H1 (cell line): Measurements from ENCODE around the gene SYCE3. TPM values are rescaled to one million over a fixed set of nuclear protein-coding genes. Genes with fewer than 3 reads are reported as not detected.

Experiments used
- CTCF ChIA-PET: fragments of 300-600 bp; sonication (Branson Sonifier 250); formaldehyde crosslinking; loops from one replicate; lab custom pipeline; 2021; ENCODE audit not compliant: partially characterized antibody; lab: Charles Lee
- POLR2A ChIA-PET: fragments of 300-600 bp; sonication (Branson Sonifier 250); formaldehyde crosslinking; loops from one replicate; lab custom pipeline; 2021; ENCODE audit warnings: inconsistent platforms; ENCODE audit not compliant: partially characterized antibody; lab: Charles Lee
- DNase-seq, 2 experiments: peaks; one replicate each; pipeline versions ENCODE4 v3.0.0 to v3.0.0-alpha.2; 2010 to 2022; ENCODE audit warnings: low spot score in 2 of 2, low read depth in 1 of 2, mixed read lengths in 1 of 2
- FAIRE-seq: peaks from 2 replicates; lab custom pipeline; 2011; peaks lifted over from hg19 to GRCh38; lab: Jason Lieb, UNC
- H2AFZ ChIP-seq: 2 replicates; pipeline ENCODE4 v1.8.1; 2012; ENCODE audit warnings: low read length, inconsistent platforms
- H2AK5ac ChIP-seq: 2 replicates; pipeline ENCODE4 v1.6.1; 2013; ENCODE audit warnings: low read depth, low read length
- H2BK120ac ChIP-seq: replicated peaks from 2 replicates; pipeline ENCODE3; 2013; ENCODE audit warnings: low read depth, low read length, inconsistent platforms
- H2BK12ac ChIP-seq: 2 replicates; pipeline ENCODE4 v1.6.1; 2013; ENCODE audit warnings: low read depth, low read length
- H2BK15ac ChIP-seq: 2 replicates; pipeline ENCODE4 v1.6.1; 2013; ENCODE audit warnings: low read length
- H2BK20ac ChIP-seq: 2 replicates; pipeline ENCODE4 v1.6.1; 2013; ENCODE audit warnings: low read length
- H2BK5ac ChIP-seq: 2 replicates; pipeline ENCODE4 v1.6.1; 2013; ENCODE audit warnings: low read depth, low read length
- H3K14ac ChIP-seq: 2 replicates; pipeline ENCODE4 v1.6.1; 2013; ENCODE audit warnings: inconsistent platforms; ENCODE audit not compliant: insufficient read length
- H3K18ac ChIP-seq: 2 replicates; pipeline ENCODE4 v1.6.1; 2013; ENCODE audit warnings: low read length; ENCODE audit errors: extremely low read depth
- H3K23ac ChIP-seq: 2 replicates; pipeline ENCODE4 v1.6.1; 2013; ENCODE audit warnings: inconsistent platforms; ENCODE audit not compliant: insufficient read length
- H3K23me2 ChIP-seq: 2 replicates; pipeline ENCODE4 v1.6.1; 2013; ENCODE audit warnings: low read depth, low read length
- H3K27ac ChIP-seq: 2 replicates; pipeline ENCODE4 v1.6.1; 2011; ENCODE audit warnings: low read depth, low read length, inconsistent platforms
- H3K27me3 ChIP-seq, 4 experiments: replicated peaks in 1 of 4; 1 replicate in 1 of 4; 2 replicates in 3 of 4; pipeline versions ENCODE4 v1.6.1 to v1.8.1; 2011 to 2013; ENCODE audit warnings: low read length in 3 of 4, mild to moderate bottlenecking in 3 of 4, inconsistent platforms in 2 of 4, mixed read lengths in 2 of 4, moderate library complexity in 1 of 4; ENCODE audit not compliant: control insufficient read depth in 3 of 4, insufficient read depth in 3 of 4; ENCODE audit errors: extremely low read depth in 1 of 4
- H3K36me3 ChIP-seq, 4 experiments: 2 replicates each; pipeline versions ENCODE4 v1.6.1 to v1.8.1; 2011 to 2013; ENCODE audit warnings: mild to moderate bottlenecking in 4 of 4, low read length in 3 of 4, moderate library complexity in 2 of 4, control low read depth in 1 of 4, inconsistent platforms in 1 of 4; ENCODE audit not compliant: insufficient read depth in 4 of 4, control insufficient read depth in 2 of 4
- H3K4ac ChIP-seq: replicated peaks from 2 replicates; pipeline ENCODE3; 2013; ENCODE audit warnings: low read length, low read depth, mixed read lengths, inconsistent platforms; ENCODE audit not compliant: insufficient read length
- H3K4me1 ChIP-seq, 4 experiments: replicated peaks in 1 of 4; 1 replicate in 1 of 4; 2 replicates in 3 of 4; pipeline versions ENCODE4 v1.6.1 to v1.8.1; 2011 to 2013; ENCODE audit warnings: low read length in 3 of 4, inconsistent platforms in 2 of 4, mixed read lengths in 1 of 4; ENCODE audit not compliant: insufficient read depth in 4 of 4, control insufficient read depth in 3 of 4
- H3K4me2 ChIP-seq, 2 experiments: 2 replicates each; pipeline versions ENCODE4 v1.6.1 to v1.8.1; 2011 to 2013; ENCODE audit warnings: low read depth in 2 of 2, low read length in 2 of 2, control low read depth in 1 of 2, inconsistent platforms in 1 of 2, mild to moderate bottlenecking in 1 of 2; ENCODE audit not compliant: insufficient read depth in 1 of 2
- H3K4me3 ChIP-seq, 4 experiments: fragments of 200-600, 300-600 bp in 1 of 4; sonication (generic), shearing (Covaris generic), sonication (Bioruptor Twin) in 1 of 4; 2 replicates each; pipeline versions ENCODE4 v1.5.1 to v1.8.1; 2011 to 2016; ENCODE audit warnings: low read length in 4 of 4, low read depth in 3 of 4, control low read depth in 2 of 4, inconsistent platforms in 2 of 4, mild to moderate bottlenecking in 2 of 4, mixed read lengths in 1 of 4, moderate library complexity in 1 of 4; ENCODE audit not compliant: insufficient read depth in 2 of 4; ENCODE audit errors: extremely low read depth in 1 of 4
- H3K56ac ChIP-seq: replicated peaks from 2 replicates; pipeline ENCODE3; 2013; ENCODE audit warnings: low read depth, mild to moderate bottlenecking, mixed read lengths, low read length, inconsistent platforms; ENCODE audit not compliant: insufficient read length
- H3K79me1 ChIP-seq: 2 replicates; pipeline ENCODE4 v1.6.1; 2013; ENCODE audit warnings: low read depth, low read length, control low read depth
- H3K79me2 ChIP-seq, 2 experiments: 2 replicates each; pipeline versions ENCODE4 v1.6.1 to v1.8.1; 2012 to 2013; ENCODE audit warnings: low read length in 2 of 2, mild to moderate bottlenecking in 2 of 2, inconsistent platforms in 1 of 2; ENCODE audit not compliant: insufficient read depth in 2 of 2, control insufficient read depth in 1 of 2
- H3K9ac ChIP-seq, 4 experiments: replicated peaks in 1 of 4; 1 replicate in 1 of 4; 2 replicates in 3 of 4; pipeline versions ENCODE4 v1.6.1 to v1.8.1; 2011 to 2013; ENCODE audit warnings: low read depth in 3 of 4, low read length in 3 of 4, control low read depth in 2 of 4, mild to moderate bottlenecking in 2 of 4, moderate library complexity in 2 of 4, inconsistent platforms in 1 of 4; ENCODE audit errors: extremely low read depth in 1 of 4
- H3K9me3 ChIP-seq, 2 experiments: 2 replicates each; pipeline versions ENCODE4 v1.6.1 to v1.8.1; 2012 to 2013; ENCODE audit warnings: mild to moderate bottlenecking in 2 of 2, moderate library complexity in 2 of 2, control low read depth in 1 of 2, inconsistent platforms in 1 of 2, low read depth in 1 of 2, low read length in 1 of 2, mixed read lengths in 1 of 2; ENCODE audit not compliant: insufficient read depth in 2 of 2
- H4K20me1 ChIP-seq, 2 experiments: replicated peaks in 1 of 2; 2 replicates each; pipeline versions ENCODE3 to v1.8.1; 2011 to 2013; ENCODE audit warnings: inconsistent platforms in 2 of 2, low read length in 2 of 2, mild to moderate bottlenecking in 1 of 2; ENCODE audit not compliant: insufficient read depth in 2 of 2, control insufficient read depth in 1 of 2
- H4K5ac ChIP-seq: 2 replicates; pipeline ENCODE4 v1.6.1; 2013; ENCODE audit warnings: low read length, low read depth, mixed read lengths, inconsistent platforms; ENCODE audit not compliant: insufficient read length
- H4K8ac ChIP-seq: 2 replicates; pipeline ENCODE4 v1.8.0; 2013; ENCODE audit warnings: mild to moderate bottlenecking, moderate library complexity, low read length, inconsistent platforms; ENCODE audit not compliant: insufficient read depth; ENCODE audit errors: extremely low read depth
- H4K91ac ChIP-seq: replicated peaks from 2 replicates; pipeline ENCODE3; 2013; ENCODE audit warnings: low read length, mixed read lengths, inconsistent platforms; ENCODE audit not compliant: insufficient read length
- ASH2L ChIP-seq: fragments of 200-600, 300-600 bp; sonication (generic); IDR thresholded peaks from one replicate; pipeline ENCODE4 v1.7.1; 2017; ENCODE audit warnings: low read length
- ATF2 ChIP-seq: IDR thresholded peaks from 2 replicates; pipeline ENCODE4 v1.6.1; 2012; ENCODE audit warnings: low read length, inconsistent platforms
- CREB1 ChIP-seq: IDR thresholded peaks from 2 replicates; pipeline ENCODE4 v1.6.1; 2012; ENCODE audit warnings: inconsistent platforms
- CTBP2 ChIP-seq: IDR thresholded peaks from 2 replicates; pipeline ENCODE4 v1.7.0; 2011; ENCODE audit warnings: borderline replicate concordance, mild to moderate bottlenecking, moderate library complexity, mixed read lengths, low read length; ENCODE audit not compliant: insufficient read depth, insufficient read length
- HDAC6 ChIP-seq: IDR thresholded peaks from one replicate; pipeline ENCODE4 v1.7.1; 2012; ENCODE audit warnings: low read depth, mild to moderate bottlenecking, inconsistent platforms, low read length, moderate library complexity
- MAX ChIP-seq: IDR thresholded peaks from 2 replicates; pipeline ENCODE4 v1.6.1; 2012; ENCODE audit warnings: inconsistent platforms
- POLR2AphosphoS5 ChIP-seq: IDR thresholded peaks from 2 replicates; pipeline ENCODE4 v1.6.1; 2011; ENCODE audit warnings: low read depth, low read length
- RXRA ChIP-seq: IDR thresholded peaks from 2 replicates; pipeline ENCODE4 v1.6.1; 2011; ENCODE audit warnings: low read depth, mild to moderate bottlenecking, low read length, moderate library complexity; ENCODE audit not compliant: insufficient read depth
- TBP ChIP-seq: IDR thresholded peaks from 2 replicates; pipeline ENCODE4 v1.6.1; 2011; ENCODE audit warnings: low read depth, low read length, improper control_type of control experiment
- YY1 ChIP-seq: IDR thresholded peaks from 2 replicates; pipeline ENCODE4 v1.6.1; 2011; ENCODE audit warnings: low read depth, mild to moderate bottlenecking, low read length
- WGBS, 2 experiments: shearing (Covaris generic) in 1 of 2; methylation state at CpG; one replicate each; pipeline versions ENCODE4 v1.1.6 to v1.1.7; 2013 to 2015; ENCODE audit warnings: low lambda C conversion rate in 2 of 2, mixed read lengths in 2 of 2, inconsistent platforms in 1 of 2, low coverage in 1 of 2, missing lambda C conversion rate in 1 of 2; ENCODE audit not compliant: insufficient replicate concordance in 2 of 2, insufficient coverage in 1 of 2, insufficient read length in 1 of 2; ENCODE audit errors: extremely low coverage in 1 of 2, missing lambda C conversion rate in 1 of 2; 5-methylcytosine and 5-hydroxymethylcytosine counted together
- polyA plus RNA-seq, 7 experiments: library from polyadenylated mRNA; depleted of rRNA in 3 of 7; stranded (reverse) in 5 of 7; unstranded in 2 of 7; fragments of >200 nt in 5 of 7; fragments of 200-250 nt in 2 of 7; gene quantifications; 1 replicate in 5 of 7; 2 replicates in 1 of 7; 4 replicates in 1 of 7; pipeline versions ENCODE4 v1.2.1 to v1.2.3, GENCODE V29; 2011 to 2013; ENCODE audit warnings: missing spikeins in 2 of 7, mixed read lengths in 2 of 7
- total RNA-seq: library from RNA; stranded (reverse); fragmentation: NEBNext Ultra II Directional; extraction: Animal tissue kit (Norgen Biotek cat#: 25700); gene quantifications from 2 replicates; pipeline ENCODE4 v1.2.1, GENCODE V29; 2021

Gene SYCE3
- total and polyA plus RNA-seq, 2 of the 8 experiments (the other 6 are each of a cell fraction or from before 2014, with no cell fraction given) = 1.9 TPM; not detected in 1

- peaks cover 3% of the 10 kb centered on the region; the same call in 1 of the 2 replicates for H3K23me2 ChIP-seq
- peaks cover 0 to 5% (median 3%) of the 10 kb centered on the region in 4 experiments; a peak in 5 of 7 replicates for H3K27me3 ChIP-seq
- peak overlapping the region; percentile 47; the same call in 1 of the 2 replicates for H2AFZ ChIP-seq
- 52% methylated on average over 17 of the region's 17 CpGs; no CpG with 5 or more reads in 1 of the 2 experiments for WGBS, 2 experiments
- H2BK12ac ChIP-seq = no peak overlapping the region
- H3K4me1 ChIP-seq = peaks cover 0 to 3% (median 0%) of the 10 kb centered on the region in 4 experiments; a peak in 2 of 7 replicates
- ChIA-PET CTCF (interaction anchor here (0.7 to 4.8 kb wide), 32 partner anchors 10 to 345 kb away, joined by 3 to 84 read pairs (median 4); partner anchors contain the start of genes CPT1B, KLHDC7B, SCO2 and SHANK3), POLR2A (interaction anchor here (1.4 to 5.4 kb wide), 4 partner anchors 9 to 38 kb away, joined by 7 to 37 read pairs (median 12); partner anchors contain the start of genes CHKB, CPT1B and SCO2)
- no peak overlapping the region for H3K4ac ChIP-seq
- no peak overlapping the region for H3K27ac ChIP-seq
- DNase-seq = no peak
- FAIRE-seq = no peak
- H4K20me1 ChIP-seq = no peaks in the 10 kb centered on the region
- H3K79me1 ChIP-seq = no peaks in the 10 kb centered on the region
- H3K9me3 ChIP-seq = no peaks in the 10 kb centered on the region
- H3K36me3 ChIP-seq = peaks cover under 1 to 3% (median 1%) of the 10 kb centered on the region in 4 experiments; a peak in 5 of 8 replicates
- H4K91ac ChIP-seq = no peak overlapping the region
- peak overlapping the region; percentile 72 to 95 for H3K4me2 ChIP-seq
- H3K4me3 ChIP-seq = peak overlapping the region; percentile 33 to 77 (median 71); a peak in 7 of 8 replicates
- H3K18ac ChIP-seq = no peak overlapping the region
- no peaks in the 10 kb centered on the region for H3K79me2 ChIP-seq
- no peak overlapping the region for H4K5ac ChIP-seq
- H4K8ac ChIP-seq = no peak overlapping the region; the same call in 1 of the 2 replicates
- no peak overlapping the region for H2BK20ac ChIP-seq
- H2BK120ac ChIP-seq = no peak overlapping the region
- peak overlapping the region in 1 of 4 experiments; percentile 2; a peak in 1 of 7 replicates for H3K9ac ChIP-seq
- no peak overlapping the region for H2BK5ac ChIP-seq
- H2AK5ac ChIP-seq = no peak overlapping the region
- no peak overlapping the region for H3K56ac ChIP-seq
- H2BK15ac ChIP-seq = no peak overlapping the region
- H3K23ac ChIP-seq = no peak overlapping the region
- no peak overlapping the region for H3K14ac ChIP-seq
- TF ChIP-seq POLR2AphosphoS5 (no peak), HDAC6 (no peak), MAX (no peak), RXRA (no peak), CTBP2 (no peak), TBP (no peak), ASH2L (no peak), YY1 (no peak), CREB1 (no peak), ATF2 (no peak)
Measured at GRCh38 chr22:50563413-50564160, 868 bp upstream of the SYCE3 start.
